GM18951 (cell line): Measurements from ENCODE around the gene TMTC4.
"Not testable (repeated sequence)": the region's sequence is repeated elsewhere in the genome, so short reads cannot be mapped to it uniquely, and the experiment has no call there.

Experiments used
- POLR2A ChIP-seq: IDR thresholded peaks from 4 replicates; pipeline ENCODE4 v1.6.1; 2011; ENCODE audit warnings: mild to moderate bottlenecking; ENCODE audit not compliant: insufficient read length, insufficient read depth; ENCODE audit errors: extremely low read depth
- in situ Hi-C: fragments of 300-500 bp; cut with MboI; formaldehyde crosslinking; loops from one replicate; pipeline ENCODE4 v1.12.0; 2022; ENCODE audit warnings: low sequenced_read_pairs, mixed read lengths, inconsistent platforms; ENCODE audit not compliant: unreplicated experiment

The TMTC4 gene

GRCh38 chr13:100602493-100603111 lies 72.0 kb downstream of the TMTC4 start:
- no peak for TF ChIP-seq POLR2A
- in situ Hi-C loops, result no loop called here

DNA sequence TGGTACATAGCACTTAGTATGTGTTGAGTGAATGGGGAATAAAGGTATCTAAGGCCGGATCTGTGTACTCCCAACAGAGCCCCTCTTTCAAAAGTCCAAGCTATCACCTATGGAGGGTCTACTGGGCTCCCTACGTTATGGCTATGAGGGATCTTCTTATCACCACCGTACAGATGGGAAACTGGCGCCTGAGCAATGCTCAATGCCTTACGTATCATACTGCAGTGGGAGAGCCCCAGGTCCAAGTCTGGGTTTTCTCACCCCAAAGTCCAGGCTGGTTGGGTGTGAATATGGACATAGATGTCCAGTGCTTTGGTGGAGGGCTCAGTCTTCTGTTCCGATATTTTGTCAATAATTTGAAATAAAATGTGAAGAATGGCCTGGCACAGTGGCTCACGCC lies 72.9 kb downstream of the TMTC4 start:
- in situ Hi-C loops, result no loop called here
- no peak for TF ChIP-seq POLR2A

- no peak for TF ChIP-seq POLR2A
- in situ Hi-C loops, result no loop called here
Observed at GRCh38 chr13:100600915-100601314, 73.7 kb downstream of the TMTC4 start.

GRCh38 chr13:100600461-100600860 lies 74.1 kb downstream of the TMTC4 start:
- in situ Hi-C loops, result no loop called here
- TF ChIP-seq POLR2A, result no peak

- no peak for TF ChIP-seq POLR2A
- in situ Hi-C loops, result no loop called here
Observed at GRCh38 chr13:100597253-100597652, 77.3 kb downstream of the TMTC4 start.

DNA sequence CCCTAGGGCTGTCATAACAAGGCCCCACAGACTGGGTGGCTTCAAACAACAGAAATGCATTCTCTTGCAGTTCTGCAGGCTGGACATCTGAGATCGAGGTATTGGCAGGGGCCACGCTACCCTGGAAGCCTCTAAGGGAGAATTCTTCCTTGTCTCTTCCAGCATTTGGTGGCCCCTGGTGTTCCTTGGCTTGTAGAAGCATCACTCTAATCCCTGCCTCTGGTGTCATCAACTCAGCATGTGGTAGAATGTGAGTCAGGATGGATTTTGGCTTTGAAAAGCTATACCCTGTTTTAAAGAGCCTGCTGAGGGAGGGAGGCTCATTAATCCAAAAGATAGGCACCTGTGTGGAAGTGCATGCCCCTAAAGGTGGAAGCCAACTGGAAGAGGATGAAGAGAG lies 78.1 kb downstream of the TMTC4 start:
- in situ Hi-C loops, result no loop called here
- no peak for TF ChIP-seq POLR2A

- in situ Hi-C loops, result no loop called here
- TF ChIP-seq POLR2A, result no peak
Observed at GRCh38 chr13:100594731-100595130, 79.9 kb downstream of the TMTC4 start.

- in situ Hi-C loops, result no loop called here
- TF ChIP-seq POLR2A, result no peak
Observed at GRCh38 chr13:100594255-100594654, 80.3 kb downstream of the TMTC4 start.

- in situ Hi-C loops, result no loop called here
- no peak for TF ChIP-seq POLR2A
Observed at GRCh38 chr13:100589178-100589725, 85.3 kb downstream of the TMTC4 start.

- in situ Hi-C loops, result no loop called here
- peak; percentile 72 for TF ChIP-seq POLR2A
Observed at GRCh38 chr13:100588331-100589177, 86.0 kb downstream of the TMTC4 start, which contains the start of gene GGACT. Gene GGACT (minus strand): TSS chr13:100588789. CDS start chr13:100532591, 56,198 bp downstream.

DNA sequence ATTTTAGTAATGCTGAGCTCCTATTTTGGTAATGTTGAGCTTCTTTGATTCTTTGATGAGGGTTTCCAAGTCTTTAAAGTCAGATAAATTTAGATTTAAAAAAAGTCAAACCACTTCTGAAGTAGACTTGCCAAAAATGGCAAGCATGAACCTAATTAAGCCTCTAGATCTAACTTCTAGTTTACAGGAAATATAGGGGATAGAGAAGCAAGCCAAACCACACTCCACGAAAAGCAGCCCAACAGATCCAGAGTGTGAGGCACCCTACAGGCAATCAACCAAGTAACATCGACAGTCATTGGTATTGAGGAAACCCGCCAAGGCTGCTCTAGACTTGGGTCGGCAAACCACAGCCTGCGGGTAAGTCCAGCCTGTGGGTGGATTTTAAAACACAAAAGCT lies 89.7 kb downstream of the TMTC4 start:
- in situ Hi-C loops, result no loop called here
- no peak for TF ChIP-seq POLR2A

DNA sequence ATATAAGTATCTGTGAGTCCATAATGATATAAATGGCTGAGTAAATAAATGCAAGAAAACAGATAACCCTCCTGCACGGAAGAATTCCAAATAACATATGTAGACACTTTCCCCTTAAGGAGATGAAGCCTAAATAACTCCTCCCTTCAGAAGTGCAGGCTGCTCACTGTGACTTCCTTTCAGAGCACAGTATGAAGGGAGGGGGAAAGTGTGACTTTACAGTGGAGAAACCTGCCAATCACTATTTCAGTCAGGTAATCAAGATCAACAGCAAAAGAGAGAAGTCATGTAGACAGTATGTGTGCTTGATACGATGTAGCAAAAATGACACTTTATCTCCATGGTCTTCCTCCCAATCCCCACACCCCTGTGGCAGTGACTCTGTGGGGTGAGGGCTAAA lies 93.1 kb downstream of the TMTC4 start:
- no peak for TF ChIP-seq POLR2A
- in situ Hi-C loops, result no loop called here

- no peak for TF ChIP-seq POLR2A
- in situ Hi-C loops, result no loop called here
Observed at GRCh38 chr13:100581030-100581429, 93.6 kb downstream of the TMTC4 start.

- no peak for TF ChIP-seq POLR2A
- in situ Hi-C loops, result no loop called here
Observed at GRCh38 chr13:100580045-100580444, 94.5 kb downstream of the TMTC4 start.

DNA sequence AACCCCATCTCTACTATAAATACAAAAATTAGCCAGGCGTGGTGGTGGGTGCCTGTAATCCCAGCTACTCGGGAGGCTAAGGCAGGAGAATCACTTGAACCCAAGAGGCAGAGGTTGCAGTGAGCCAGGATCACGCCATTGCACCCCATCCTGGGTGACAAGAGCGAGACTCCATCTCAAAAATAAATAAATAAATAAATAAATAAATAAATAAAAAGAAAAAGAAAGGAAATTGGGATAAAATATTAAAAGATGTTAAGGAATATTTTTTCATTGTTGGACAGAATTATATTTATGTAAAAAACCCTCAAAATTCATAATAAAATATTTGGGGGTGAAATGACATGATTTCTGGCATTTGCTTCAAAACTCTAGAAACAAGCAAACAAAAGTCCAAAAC lies 97.4 kb downstream of the TMTC4 start:
- in situ Hi-C loops, result not testable (repeated sequence)
